Measurements from ENCODE around the gene DDX19B. TPM values are rescaled to one million over a fixed set of nuclear protein-coding genes. Genes with fewer than 3 reads are reported as not detected.
"Not testable (repeated sequence)": the region's sequence is repeated elsewhere in the genome, so short reads cannot be mapped to it uniquely, and the experiment has no call there.

DDX19B gene
- 16.3 TPM for total RNA-seq
- polyA plus RNA-seq: 25.9 TPM

GRCh38 chr16:70298988-70299938, at the start of gene DDX19B:
Gene DDX19B, plus strand, starts transcription at chr16:70299186. Its CDS starts 112 bp downstream, at chr16:70299298.
- Histone ChIP-seq H3K27ac (ENCODE audit: low read depth) (peak within 1 kb of the TSS; percentile 98), H3K4me1 (ENCODE audit: insufficient read depth) (no peaks in the 10 kb centered on the region), H3K36me3 (ENCODE audit: insufficient read depth) (no peaks in the 10 kb centered on the region), H3K4me3 (ENCODE audit: low read depth, low read length) (peak within 1 kb of the TSS; percentile 76)
- peak; percentile 68 for DNase-seq (ENCODE audit: extremely low spot score)
- WGBS: 1% methylated on average over 37 of the region's 37 CpGs

DNA sequence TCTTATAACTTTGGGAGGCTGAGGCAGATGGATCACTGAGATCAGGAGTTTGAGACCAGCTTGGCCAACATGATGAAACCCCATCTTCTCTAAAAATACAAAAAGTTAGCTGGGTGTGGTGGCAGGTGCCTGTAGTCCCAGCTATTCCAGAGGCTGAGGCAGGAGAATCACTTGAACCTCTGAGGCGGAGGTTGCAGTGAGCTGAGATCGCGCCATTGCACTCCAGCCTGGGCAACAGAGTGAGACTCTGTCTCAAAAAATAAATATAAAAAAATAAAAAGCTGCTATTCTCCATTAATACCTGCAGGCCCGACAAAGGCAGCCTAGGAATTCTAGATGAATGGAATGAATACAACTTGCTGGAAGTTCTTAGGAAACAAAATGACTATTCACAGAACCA, 49.3 kb upstream of the DDX19B start:
- not testable (repeated sequence) for H3K36me3 ChIP-seq (ENCODE audit: insufficient read depth); H3K4me3 ChIP-seq (ENCODE audit: low read depth, low read length); DNase-seq (ENCODE audit: extremely low spot score); H3K27ac ChIP-seq (ENCODE audit: low read depth); H3K4me1 ChIP-seq (ENCODE audit: insufficient read depth)
- whole genome bisulfite sequencing: 89% methylated on average over 4 of the region's 4 CpGs

DNA sequence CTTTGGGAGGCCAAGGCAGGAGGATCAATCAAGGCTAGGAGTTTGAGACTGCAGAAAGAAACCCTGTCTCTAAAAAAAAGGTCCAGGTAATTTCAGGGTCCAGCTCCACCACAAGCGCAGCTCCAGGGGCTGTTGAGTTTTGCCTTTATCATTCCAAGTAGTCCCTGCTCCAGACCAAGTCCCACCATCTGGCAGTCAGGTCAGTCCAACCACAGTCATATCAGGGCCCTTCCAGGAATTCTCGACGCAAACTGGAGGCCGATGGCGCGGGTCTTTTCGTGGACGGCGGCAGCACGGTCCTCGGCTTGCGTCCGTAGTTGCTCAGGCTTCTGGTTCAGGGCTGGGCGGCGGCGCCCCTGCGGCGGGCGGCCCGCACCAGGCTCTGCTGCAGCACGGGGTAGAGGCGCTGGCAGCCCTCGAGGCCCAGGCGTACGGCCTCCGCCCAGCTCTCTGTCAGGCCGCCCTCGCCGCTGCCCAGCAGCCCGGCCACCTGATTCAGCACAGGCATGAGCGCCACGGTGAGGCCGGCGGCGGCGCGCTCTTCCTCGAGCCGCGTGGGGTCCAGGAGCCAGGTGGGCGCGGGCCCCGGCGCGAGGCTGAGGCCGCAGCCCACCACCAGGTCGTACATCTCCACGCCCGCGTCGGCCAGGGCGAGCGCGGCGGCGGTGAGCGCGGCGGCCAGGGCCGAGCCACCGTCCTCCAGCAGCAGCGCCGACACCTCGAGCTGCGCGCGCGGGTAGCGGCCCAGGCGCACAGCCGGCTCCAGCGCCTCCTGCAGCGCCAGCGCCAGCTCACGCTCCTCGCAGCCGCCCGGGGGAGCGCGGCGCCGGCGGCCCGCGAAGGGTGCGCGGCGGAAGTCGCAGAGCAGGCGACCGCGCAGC, 48.0 kb upstream of the DDX19B start:
- H3K4me1 ChIP-seq (ENCODE audit: insufficient read depth): no peaks in the 10 kb centered on the region

DNA sequence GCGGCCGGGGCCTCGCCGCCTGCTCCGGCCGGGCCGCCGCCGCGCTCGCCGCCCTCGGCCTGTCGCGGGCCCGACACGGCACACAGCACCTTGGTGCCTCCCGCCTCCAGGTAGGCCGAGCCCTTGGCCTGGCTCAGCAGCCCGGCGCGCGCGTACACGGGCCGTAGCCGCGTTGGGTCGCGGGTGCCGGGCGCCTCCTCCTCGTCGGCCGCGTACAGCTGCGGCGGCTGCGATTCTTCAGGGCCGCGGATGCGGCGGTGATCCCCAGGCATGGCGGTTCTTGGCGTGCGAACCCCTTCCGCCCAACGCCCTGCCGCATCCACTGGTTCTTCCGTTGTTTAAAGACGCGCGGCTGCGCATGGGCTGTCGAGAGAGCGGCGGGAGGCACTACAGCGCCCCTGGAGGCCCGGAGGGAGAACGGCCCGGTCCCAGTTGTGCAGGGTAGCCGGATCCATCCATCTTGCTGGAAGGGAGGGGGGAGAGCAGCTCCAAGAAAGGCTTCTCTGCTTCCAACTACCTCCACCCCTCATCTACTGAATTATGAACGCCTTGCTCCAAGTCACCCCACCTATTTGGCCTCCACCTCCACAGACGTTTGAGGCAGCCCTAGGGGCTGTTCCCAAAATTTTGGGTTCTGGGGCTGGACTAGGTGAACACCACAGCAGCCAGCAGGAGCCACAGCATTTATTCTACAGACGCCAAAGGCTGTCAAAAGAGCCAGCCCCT, 47.2 kb upstream of the DDX19B start, which contains the start of gene EXOSC6:
TSS of gene EXOSC6 (minus strand) at position 312 of the 726 bp plus-strand sequence. CDS start at position 272, 40 bp downstream.
- H3K4me1 ChIP-seq (ENCODE audit: insufficient read depth): no peaks in the 10 kb centered on the region
- peak within 1 kb of the TSS; percentile 91 for H3K27ac ChIP-seq (ENCODE audit: low read depth)
- peaks cover 3% of the 10 kb centered on the region for H3K36me3 ChIP-seq (ENCODE audit: insufficient read depth)
- 2% methylated on average over 65 of the region's 65 CpGs for WGBS
- peak; percentile 83 for DNase-seq (ENCODE audit: extremely low spot score)
- H3K4me3 ChIP-seq (ENCODE audit: low read depth, low read length): peak within 1 kb of the TSS; percentile 95

More for the DNA sequence above, 48.0 kb upstream of the DDX19B start:
- peaks cover 3% of the 10 kb centered on the region for H3K36me3 ChIP-seq (ENCODE audit: insufficient read depth)
- peak overlapping the region; percentile 95 for H3K4me3 ChIP-seq (ENCODE audit: low read depth, low read length)
- peak overlapping the region; percentile 91 for H3K27ac ChIP-seq (ENCODE audit: low read depth)
- no peak for DNase-seq (ENCODE audit: extremely low spot score)
- under 1% methylated on average over 92 of the region's 92 CpGs for WGBS

DNA sequence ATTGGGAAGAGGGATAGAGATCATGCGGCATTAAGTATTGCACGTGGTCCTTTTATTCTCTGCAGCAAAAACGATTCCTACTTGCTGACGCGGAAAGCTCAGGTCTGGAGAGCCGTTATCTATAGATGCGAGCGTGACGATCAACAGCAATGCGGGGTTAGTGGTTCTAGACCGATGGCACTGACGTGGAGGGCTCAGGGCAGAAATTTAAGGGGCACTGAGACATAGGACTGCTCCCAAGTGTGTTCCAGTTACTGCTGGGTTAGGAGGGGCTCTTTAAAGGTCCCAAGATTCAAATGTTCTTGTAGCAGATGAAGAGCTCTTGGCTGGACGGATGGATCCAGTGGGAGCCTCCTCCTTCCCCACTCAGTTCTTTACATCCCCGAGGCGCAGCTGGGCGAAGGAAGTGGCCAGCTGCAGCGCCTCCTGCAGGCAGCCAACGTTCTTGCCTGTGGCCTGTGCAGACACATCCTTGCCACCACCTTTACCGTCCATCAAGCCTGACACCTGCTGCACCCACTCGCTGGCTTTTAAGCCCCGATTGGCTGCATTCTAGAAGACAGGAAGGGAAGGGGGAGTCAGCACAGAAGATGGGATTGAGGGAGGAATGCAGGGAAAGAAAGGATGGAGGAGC, 46.5 kb upstream of the DDX19B start:
- no peaks in the 10 kb centered on the region for H3K4me1 ChIP-seq (ENCODE audit: insufficient read depth)
- 76% methylated on average over 21 of the region's 21 CpGs for WGBS
- peaks cover 5% of the 10 kb centered on the region for H3K36me3 ChIP-seq (ENCODE audit: insufficient read depth)
- no peak overlapping the region for H3K4me3 ChIP-seq (ENCODE audit: low read depth, low read length)
- DNase-seq (ENCODE audit: extremely low spot score): no peak
- H3K27ac ChIP-seq (ENCODE audit: low read depth): no peak overlapping the region

DNA sequence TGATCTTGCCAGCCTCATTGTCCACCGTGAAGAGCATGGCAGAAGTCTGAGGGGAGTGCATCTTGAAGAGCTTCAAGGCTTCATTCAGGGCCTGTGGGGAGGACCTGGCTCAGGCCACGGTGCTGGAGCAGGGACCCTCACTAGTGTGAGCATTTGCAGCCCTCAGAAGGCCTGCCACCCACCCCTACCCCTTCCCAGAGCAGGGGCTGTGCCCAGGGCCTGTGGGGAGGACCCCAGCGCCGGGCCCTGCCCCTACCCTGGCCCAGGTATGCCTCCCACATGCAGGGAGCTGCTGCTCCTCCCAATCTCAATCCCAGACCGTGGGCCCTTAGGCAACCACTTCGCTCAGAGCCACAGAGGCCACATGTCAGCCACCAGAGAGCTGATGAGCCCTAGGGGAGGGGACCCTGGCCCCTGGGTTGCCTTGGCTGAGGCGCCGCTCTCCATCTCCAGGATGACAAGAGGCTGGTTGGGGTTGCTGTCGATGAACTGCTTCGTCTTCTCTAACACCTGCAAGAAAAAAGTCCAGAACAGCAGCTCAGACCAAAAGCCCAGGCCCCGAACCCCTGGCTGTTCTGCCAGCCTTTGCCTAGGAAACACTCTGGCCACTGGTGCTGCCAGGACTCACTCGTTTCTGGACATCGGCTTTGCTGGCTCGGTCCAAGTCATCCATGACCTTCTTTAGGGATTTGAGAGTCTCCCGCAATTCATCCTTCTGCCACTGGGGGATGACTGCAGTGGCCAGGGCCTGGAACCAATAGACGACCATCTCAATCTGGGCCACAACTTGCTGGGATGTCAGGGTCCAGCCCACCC, 45.5 kb upstream of the DDX19B start:
- H3K4me3 ChIP-seq (ENCODE audit: low read depth, low read length): no peak overlapping the region
- no peak overlapping the region for H3K27ac ChIP-seq (ENCODE audit: low read depth)
- no peaks in the 10 kb centered on the region for H3K4me1 ChIP-seq (ENCODE audit: insufficient read depth)
- 79% methylated on average over 16 of the region's 16 CpGs for WGBS
- no peak for DNase-seq (ENCODE audit: extremely low spot score)
- peaks cover 8% of the 10 kb centered on the region for H3K36me3 ChIP-seq (ENCODE audit: insufficient read depth)

DNA sequence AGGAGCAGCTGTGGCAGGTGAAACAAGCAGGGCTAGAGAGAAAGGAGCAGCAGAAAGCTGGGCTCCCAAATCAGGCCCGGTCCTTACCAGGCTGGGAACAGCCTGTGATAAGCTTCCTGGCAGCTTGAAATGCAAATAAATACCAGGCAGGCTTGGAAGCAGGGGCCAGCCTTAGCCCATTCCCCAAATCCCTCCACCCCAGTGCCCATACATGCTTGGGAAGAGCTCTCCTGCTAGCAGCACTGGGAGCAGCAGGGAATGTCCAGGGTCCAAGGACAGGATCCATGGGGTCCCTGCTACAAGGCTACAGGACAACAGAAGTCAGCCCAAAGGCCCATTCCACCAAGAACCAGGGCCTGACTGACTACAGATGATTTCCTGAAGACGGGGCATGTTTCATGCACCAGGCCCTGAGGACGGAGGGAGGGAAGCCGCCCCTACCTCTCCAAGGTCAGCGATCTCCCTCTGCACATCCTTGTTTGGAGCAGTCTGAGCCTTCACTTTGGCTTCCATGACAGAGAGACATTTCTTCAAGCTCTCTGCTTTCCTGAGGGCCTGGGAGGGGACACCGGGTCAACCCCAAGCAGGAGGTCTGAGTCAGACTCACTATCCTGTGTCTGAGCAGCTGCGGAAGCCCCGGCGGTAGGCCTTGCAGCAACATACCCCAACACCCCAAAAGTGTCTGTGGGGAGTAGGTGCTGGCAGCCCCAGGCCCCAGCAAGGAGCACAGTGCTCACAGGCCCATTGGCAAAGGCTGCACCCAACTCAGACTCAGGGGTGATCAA, 44.6 kb upstream of the DDX19B start:
- WGBS: 92% methylated on average over 9 of the region's 9 CpGs
- H3K36me3 ChIP-seq (ENCODE audit: insufficient read depth): peaks cover 8% of the 10 kb centered on the region

GRCh38 chr16:70254965-70255286, 44.1 kb upstream of the DDX19B start:
- H3K4me3 ChIP-seq (ENCODE audit: low read depth, low read length): no peak overlapping the region
- WGBS: 93% methylated on average over 12 of the region's 12 CpGs
- no peaks in the 10 kb centered on the region for H3K4me1 ChIP-seq (ENCODE audit: insufficient read depth)
- no peak overlapping the region for H3K27ac ChIP-seq (ENCODE audit: low read depth)
- no peak for DNase-seq (ENCODE audit: extremely low spot score)
- H3K36me3 ChIP-seq (ENCODE audit: insufficient read depth): peaks cover 8% of the 10 kb centered on the region

More for the DNA sequence above, 44.6 kb upstream of the DDX19B start:
- no peak for DNase-seq (ENCODE audit: extremely low spot score)
- H3K4me1 ChIP-seq (ENCODE audit: insufficient read depth): no peaks in the 10 kb centered on the region
- no peak overlapping the region for H3K27ac ChIP-seq (ENCODE audit: low read depth)
- no peak overlapping the region for H3K4me3 ChIP-seq (ENCODE audit: low read depth, low read length)

GRCh38 chr16:70255574-70255973, 43.4 kb upstream of the DDX19B start:
- no peaks in the 10 kb centered on the region for H3K4me1 ChIP-seq (ENCODE audit: insufficient read depth)
- no peak overlapping the region for H3K27ac ChIP-seq (ENCODE audit: low read depth)
- H3K36me3 ChIP-seq (ENCODE audit: insufficient read depth): peaks cover 8% of the 10 kb centered on the region
- WGBS: 95% methylated on average over 9 of the region's 9 CpGs
- no peak overlapping the region for H3K4me3 ChIP-seq (ENCODE audit: low read depth, low read length)
- no peak for DNase-seq (ENCODE audit: extremely low spot score)

DNA sequence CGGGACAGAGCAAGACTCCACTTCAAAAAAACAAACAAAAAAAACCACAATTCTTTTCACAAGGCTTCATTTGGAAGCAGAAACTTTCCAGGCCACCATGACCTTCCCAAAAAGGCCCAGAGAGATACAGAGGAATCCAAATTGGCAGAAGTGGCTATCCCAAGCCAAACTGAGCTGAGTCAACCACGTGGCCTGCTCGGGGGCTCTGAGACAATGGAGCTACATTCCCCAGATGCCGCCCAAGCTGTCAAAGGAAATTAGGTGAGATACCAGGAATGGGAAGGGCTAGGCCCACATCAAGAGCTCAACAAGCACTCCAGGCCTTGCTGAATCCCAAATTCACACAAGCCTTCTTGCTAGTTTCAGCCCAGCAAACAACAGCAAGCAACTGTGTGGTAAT, 41.6 kb upstream of the DDX19B start:
- DNase-seq (ENCODE audit: extremely low spot score): no peak
- Histone ChIP-seq H3K27ac (ENCODE audit: low read depth) (no peak overlapping the region), H3K4me3 (ENCODE audit: low read depth, low read length) (no peak overlapping the region), H3K4me1 (ENCODE audit: insufficient read depth) (no peaks in the 10 kb centered on the region), H3K36me3 (ENCODE audit: insufficient read depth) (peaks cover 9% of the 10 kb centered on the region)
- WGBS: 72% methylated on average over 4 of the region's 4 CpGs

GRCh38 chr16:70258065-70258464, 40.9 kb upstream of the DDX19B start:
- DNase-seq (ENCODE audit: extremely low spot score): no peak
- Histone ChIP-seq H3K27ac (ENCODE audit: low read depth) (no peak overlapping the region), H3K36me3 (ENCODE audit: insufficient read depth) (peaks cover 9% of the 10 kb centered on the region), H3K4me1 (ENCODE audit: insufficient read depth) (no peaks in the 10 kb centered on the region), H3K4me3 (ENCODE audit: low read depth, low read length) (no peak overlapping the region)
- WGBS: 95% methylated on average over 14 of the region's 14 CpGs

Data from urinary bladder (tissue), 4 donors.